Sigmoid colon (tissue), 7 donors: Measurements from ENCODE around the gene NPPC. TPM values are rescaled to one million over a fixed set of nuclear protein-coding genes. Genes with fewer than 3 reads are reported as not detected.

ENCODE experiments used
- DNase-seq: peaks from one replicate; pipeline ENCODE4 v3.0.0-alpha.2; 2019
- H3K27ac ChIP-seq, 4 donors: fragments of 200-600 bp; sonication (generic); one replicate each; pipeline ENCODE4 v1.5.1; 2016 to 2019; ENCODE audit warnings: mild to moderate bottlenecking in 1 of 4
- H3K27me3 ChIP-seq, 3 donors: fragments of 200-600 bp; sonication (generic); one replicate each; pipeline ENCODE4 v1.5.1; 2019; ENCODE audit warnings: mild to moderate bottlenecking in 1 of 3
- H3K36me3 ChIP-seq, 4 donors: fragments of 200-600 bp; sonication (generic); one replicate each; pipeline ENCODE4 v1.5.1; 2016 to 2019
- H3K4me1 ChIP-seq, 4 donors: fragments of 200-600 bp; sonication (generic); one replicate each; pipeline ENCODE4 v1.5.1; 2017 to 2019
- H3K4me3 ChIP-seq, 4 donors: fragments of 200-600 bp; sonication (generic); one replicate each; pipeline ENCODE4 v1.5.1; 2017 to 2019; ENCODE audit warnings: mild to moderate bottlenecking in 2 of 4, moderate library complexity in 1 of 4
- H3K9me3 ChIP-seq, 4 donors: fragments of 200-600 bp in 3 of 4; sonication (generic) in 3 of 4; one replicate each; pipeline versions ENCODE4 v1.5.1 to v1.6.1; 2013 to 2019
- CTCF ChIP-seq, 4 experiments: fragments of 450-650 bp in 3 of 4; fragments of 200-600 bp in 1 of 4; IDR thresholded peaks; one replicate each; pipeline ENCODE4 v1.5.1; 2016 to 2019; ENCODE audit warnings: antibody characterized with exemption in 4 of 4, mild to moderate bottlenecking in 3 of 4, moderate library complexity in 2 of 4
- EP300 ChIP-seq, 4 donors: sonication (generic); formaldehyde crosslinking; IDR thresholded peaks; one replicate each; pipeline ENCODE4 v1.6.1; 2017; ENCODE audit warnings: antibody characterized with exemption in 4 of 4
- POLR2A ChIP-seq, 2 donors: fragments of 450-650 bp; IDR thresholded peaks; one replicate each; pipeline ENCODE4 v1.6.1; 2016; ENCODE audit warnings: antibody characterized with exemption in 2 of 2, mild to moderate bottlenecking in 2 of 2, moderate library complexity in 2 of 2
- POLR2AphosphoS5 ChIP-seq, 4 donors: sonication (generic); formaldehyde crosslinking; IDR thresholded peaks; one replicate each; pipeline ENCODE4 v1.6.1; 2017; ENCODE audit warnings: antibody characterized with exemption in 4 of 4
- WGBS, 2 donors: extraction: QIAGEN DNeasy Blood & Tissue Kit; methylation state at CpG; one replicate each; pipeline ENCODE4 v1.1.7; 2013; 5-methylcytosine and 5-hydroxymethylcytosine counted together
- intact Hi-C: fragments of 100-400 bp; cut with DNase I; formaldehyde crosslinking; loops from one replicate; pipeline ENCODE4 v1.15.1; 2023
- polyA plus RNA-seq, 3 donors: library from polyadenylated mRNA; stranded (reverse); fragments of 200-250 nt; gene quantifications; one replicate each; pipeline ENCODE4 v1.2.3, GENCODE V29; 2013
- total RNA-seq, 4 donors: library from RNA; depleted of rRNA; stranded (reverse); fragments of >200 nt; gene quantifications; one replicate each; pipeline ENCODE4 v1.1.0, GENCODE V29; 2016
- donor health status: healthy with polysubstance abuse.
- donor health status: Bipolar disorder and iron deficiency.
- donor health status: healthy.

NPPC gene
- total and polyA plus RNA-seq, 7 donors, result 0.60 to 5.6 (median 2.4) TPM; not detected in 3

- 15 to 24% methylated on average over 22 of the region's 22 CpGs for WGBS, 2 donors
Measured at GRCh38 chr2:231900486-231900942, 25.7 kb downstream of the NPPC start.

GRCh38 chr2:231894566-231895380, 31.4 kb downstream of the NPPC start:
- no peak for DNase-seq
- intact Hi-C loops, result no loop called here
- no peak overlapping the region for H3K4me3 ChIP-seq

More at GRCh38 chr2:231900486-231900942, 25.7 kb downstream of the NPPC start:
- H3K27me3 ChIP-seq, result peaks cover 0 to 7% (median 0%) of the 10 kb centered on the region in 3 donors
- H3K36me3 ChIP-seq, result no peaks in the 10 kb centered on the region
- no peaks in the 10 kb centered on the region for H3K4me1 ChIP-seq
- H3K9me3 ChIP-seq, result no peaks in the 10 kb centered on the region
- H3K4me3 ChIP-seq, result no peak overlapping the region
- peak in 3 of 4 experiments; percentile 15 to 35 (median 26) for TF ChIP-seq CTCF (IDR thresholded peaks at IDR 0.05)
- TF ChIP-seq EP300 (IDR thresholded peaks at IDR 0.05), result no peak
- no peak for TF ChIP-seq POLR2A (IDR thresholded peaks at IDR 0.05)
- H3K27ac ChIP-seq, result no peak overlapping the region
- peak; percentile 70 for DNase-seq
- intact Hi-C loops, result no loop called here

GRCh38 chr2:231891514-231891905, 34.7 kb downstream of the NPPC start:
- TF ChIP-seq CTCF (IDR thresholded peaks at IDR 0.05) (no peak), EP300 (IDR thresholded peaks at IDR 0.05) (no peak), POLR2A (IDR thresholded peaks at IDR 0.05) (no peak), POLR2AphosphoS5 (IDR thresholded peaks at IDR 0.05) (no peak)
- Histone ChIP-seq H3K27me3 (peaks cover 0 to 4% (median 4%) of the 10 kb centered on the region in 3 donors), H3K4me3 (no peak overlapping the region), H3K36me3 (no peaks in the 10 kb centered on the region), H3K4me1 (no peaks in the 10 kb centered on the region), H3K9me3 (no peaks in the 10 kb centered on the region), H3K27ac (no peak overlapping the region)
- no peak for DNase-seq
- intact Hi-C loops, result no loop called here
- WGBS, 2 donors, result 89 to 90% methylated on average over 11 of the region's 11 CpGs

More at GRCh38 chr2:231894566-231895380, 31.4 kb downstream of the NPPC start:
- Histone ChIP-seq H3K27ac (no peak overlapping the region), H3K36me3 (no peaks in the 10 kb centered on the region), H3K4me1 (no peaks in the 10 kb centered on the region), H3K9me3 (no peaks in the 10 kb centered on the region), H3K27me3 (no peaks in the 10 kb centered on the region)
- TF ChIP-seq CTCF (IDR thresholded peaks at IDR 0.05), result no peak
- WGBS, 2 donors, result 91 to 94% methylated on average over 15 of the region's 15 CpGs

GRCh38 chr2:231890896-231891513, 35.2 kb downstream of the NPPC start:
- Histone ChIP-seq H3K4me1 (no peaks in the 10 kb centered on the region), H3K36me3 (no peaks in the 10 kb centered on the region), H3K27ac (no peak overlapping the region), H3K9me3 (peaks cover 0 to 3% (median 0%) of the 10 kb centered on the region in 4 donors), H3K27me3 (peaks cover 0 to 9% (median 4%) of the 10 kb centered on the region in 3 donors), H3K4me3 (no peak overlapping the region)
- TF ChIP-seq EP300 (IDR thresholded peaks at IDR 0.05) (no peak), POLR2AphosphoS5 (IDR thresholded peaks at IDR 0.05) (no peak), CTCF (IDR thresholded peaks at IDR 0.05) (no peak), POLR2A (IDR thresholded peaks at IDR 0.05) (no peak)
- 62 to 80% methylated on average over 11 of the region's 11 CpGs for WGBS, 2 donors
- no peak for DNase-seq
- intact Hi-C loops, result no loop called here
